ENCODE data around the gene AMPD2. TPM values are rescaled to one million over a fixed set of nuclear protein-coding genes. Genes with fewer than 3 reads are reported as not detected.

Gene AMPD2
- total and polyA plus RNA-seq, 4 experiments from 2014 or later, result 43.8 to 96.1 (median 71.6) TPM

DNA sequence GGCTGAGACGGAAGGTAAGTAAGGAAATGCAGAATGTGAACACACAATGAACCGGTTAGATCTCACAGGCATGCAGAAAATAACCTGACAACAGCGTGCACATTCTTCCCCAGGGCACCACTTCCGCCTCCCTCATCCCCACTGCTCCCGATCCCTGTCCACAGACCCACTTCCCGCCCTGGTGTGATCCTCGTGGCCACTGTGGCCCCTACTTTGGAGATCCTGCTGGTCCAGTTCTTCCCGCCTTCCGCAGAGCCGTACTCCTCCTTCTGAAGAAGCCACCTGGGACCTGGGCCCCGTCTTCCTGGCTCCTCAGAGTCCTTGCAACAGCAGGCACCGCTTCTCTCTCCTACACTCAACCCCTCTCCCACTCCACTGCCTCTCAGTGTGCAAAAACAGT, 34.9 kb downstream of the AMPD2 start:
- Mint-ChIP-seq H3K4me3 (peak overlapping the region in 5 of 8 donors; percentile 19 to 98 (median 32)), H3K36me3 (peaks cover 0 to 7% of the 10 kb centered on the region in 2 donors), H3K9me3 (no peaks in the 10 kb centered on the region), H3K27me3 (peaks cover 1 to 7% of the 10 kb centered on the region in 2 donors), H3K4me1 (peaks cover 7 to 25% (median 15%) of the 10 kb centered on the region in 4 donors), H3K27ac (no peak overlapping the region)
- no peaks in the 10 kb centered on the region for H3K9me3 ChIP-seq (ENCODE audit: control insufficient read depth in 1 of 2, low read length in 2 of 2)
- no peak overlapping the region for H3K27ac ChIP-seq (ENCODE audit: low read depth, low read length)
- POLR2A ChIA-PET (ENCODE audit: partially characterized antibody), result interaction anchor here (1.8 to 1.9 kb wide), 3 partner anchors 14 to 106 kb away, joined by 3 to 10 read pairs (median 7); partner anchors contain the start of genes AMPD2, GNAI3 and GNAT2
- CTCF ChIA-PET (ENCODE audit: partially characterized antibody), result interaction anchor here (1.6 to 2.4 kb wide), 4 partner anchors 9 to 330 kb away, joined by 4 to 18 read pairs (median 13); partner anchors contain the start of gene AHCYL1
- H3K36me3 ChIP-seq (ENCODE audit: insufficient read depth, low read length), result no peaks in the 10 kb centered on the region
- DNase-seq, result no peak
- H3K27me3 ChIP-seq (ENCODE audit: insufficient read depth, low read length), result peaks cover 7% of the 10 kb centered on the region
- no peak overlapping the region for H3K4me3 ChIP-seq (ENCODE audit: low read length in 2 of 2)
- peaks cover 12% of the 10 kb centered on the region for H3K4me1 ChIP-seq (ENCODE audit: insufficient read depth, low read length)
- intact Hi-C loops (cut with micrococcal nuclease), result no loop called here

DNA sequence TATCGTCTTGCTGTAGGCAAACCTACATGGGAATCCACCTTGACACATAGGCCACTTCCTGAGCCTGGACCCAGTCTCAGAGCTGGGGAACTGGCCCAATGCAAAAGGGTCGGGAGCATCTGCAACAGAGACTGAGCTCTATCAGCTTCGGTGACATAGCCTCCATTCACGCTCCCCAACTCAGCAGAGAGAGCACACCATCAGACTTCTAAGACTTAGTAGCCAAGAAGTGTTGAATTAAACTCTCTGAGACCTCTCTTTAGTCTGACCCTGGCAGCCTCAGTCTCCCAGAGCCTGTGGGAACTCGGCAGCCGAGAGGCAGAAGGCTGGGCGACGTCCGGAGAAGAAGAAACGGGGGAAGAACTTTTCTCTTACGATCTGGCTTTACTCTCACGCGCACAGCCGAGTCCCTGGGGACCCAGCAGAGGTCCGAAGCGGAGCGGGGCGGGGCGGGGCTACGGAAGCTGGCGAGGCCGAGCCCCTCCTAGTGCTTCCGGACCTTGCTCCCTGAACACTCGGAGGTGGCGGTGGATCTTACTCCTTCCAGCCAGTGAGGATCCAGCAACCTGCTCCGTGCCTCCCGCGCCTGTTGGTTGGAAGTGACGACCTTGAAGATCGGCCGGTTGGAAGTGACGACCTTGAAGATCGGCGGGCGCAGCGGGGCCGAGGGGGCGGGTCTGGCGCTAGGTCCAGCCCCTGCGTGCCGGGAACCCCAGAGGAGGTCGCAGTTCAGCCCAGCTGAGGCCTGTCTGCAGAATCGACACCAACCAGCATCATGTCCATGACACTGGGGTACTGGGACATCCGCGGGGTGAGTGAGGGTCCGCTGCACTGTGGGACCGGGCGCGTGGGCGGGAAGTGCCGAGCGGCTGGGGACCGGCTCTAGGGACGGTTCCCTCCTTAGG, 36.2 kb downstream of the AMPD2 start, which contains the start of gene GSTM4:
GSTM4 (plus strand) TSS at position 485 of the 905 bp plus-strand sequence; CDS start at position 776, 291 bp downstream.
- H3K36me3 ChIP-seq (ENCODE audit: insufficient read depth, low read length), result no peaks in the 10 kb centered on the region
- H3K4me3 Mint-ChIP-seq, result peak within 1 kb of the TSS; percentile 89 to 98 (median 94)
- peak within 1 kb of the TSS; percentile 72 to 95 (median 89) for H3K27ac Mint-ChIP-seq
- H3K4me3 ChIP-seq (ENCODE audit: low read length in 2 of 2), result peak within 1 kb of the TSS; percentile 49 to 70
- peaks cover 0 to 9% of the 10 kb centered on the region in 2 donors for H3K36me3 Mint-ChIP-seq
- H3K4me1 ChIP-seq (ENCODE audit: insufficient read depth, low read length), result peaks cover 12% of the 10 kb centered on the region
- no peaks in the 10 kb centered on the region for H3K9me3 Mint-ChIP-seq
- intact Hi-C loops (cut with micrococcal nuclease), result loop anchor here (5.0 kb wide), 1 partner anchor 326 kb away; the partner anchor contains the start of gene AHCYL1
- peaks cover 1 to 7% of the 10 kb centered on the region in 2 donors for H3K27me3 Mint-ChIP-seq
- CTCF ChIA-PET (ENCODE audit: partially characterized antibody), result interaction anchor here (0.9 to 2.4 kb wide), 9 partner anchors 10 to 374 kb away, joined by 3 to 18 read pairs (median 7); partner anchors contain the start of gene AHCYL1
- no peaks in the 10 kb centered on the region for H3K9me3 ChIP-seq (ENCODE audit: control insufficient read depth in 1 of 2, low read length in 2 of 2)
- peak; percentile 19 to 60 (median 42) for DNase-seq
- peaks cover 7 to 25% (median 15%) of the 10 kb centered on the region in 4 donors for H3K4me1 Mint-ChIP-seq
- peaks cover 4% of the 10 kb centered on the region for H3K27me3 ChIP-seq (ENCODE audit: insufficient read depth, low read length)
- peak within 1 kb of the TSS; percentile 52 for H3K27ac ChIP-seq (ENCODE audit: low read depth, low read length)
- POLR2A ChIA-PET (ENCODE audit: partially characterized antibody), result interaction anchor here (0.9 to 1.9 kb wide), 5 partner anchors 16 to 329 kb away, joined by 3 to 10 read pairs (median 4); partner anchors contain the start of genes AHCYL1, AMPD2, GNAI3 and GNAT2

DNA sequence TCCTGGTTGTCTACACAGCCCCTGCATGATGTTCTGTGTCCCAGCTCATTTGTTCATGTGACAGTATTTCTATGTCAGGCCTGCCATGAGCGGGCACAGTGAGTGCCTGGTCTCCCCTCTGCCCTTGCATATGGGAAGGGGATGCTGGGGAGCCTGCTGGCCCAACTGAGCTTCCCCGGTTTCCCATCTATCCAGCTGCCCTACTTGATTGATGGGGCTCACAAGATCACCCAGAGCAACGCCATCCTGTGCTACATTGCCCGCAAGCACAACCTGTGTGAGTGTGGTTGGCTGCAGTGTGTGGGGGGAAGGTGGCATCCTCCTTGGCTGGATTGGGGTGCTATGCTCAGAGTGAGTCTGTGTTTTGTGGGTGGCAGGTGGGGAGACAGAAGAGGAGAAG, 37.8 kb downstream of the AMPD2 start:
- Histone ChIP-seq H3K36me3 (ENCODE audit: insufficient read depth, low read length) (no peaks in the 10 kb centered on the region), H3K4me3 (ENCODE audit: low read length in 2 of 2) (no peak overlapping the region), H3K27ac (ENCODE audit: low read depth, low read length) (no peak overlapping the region), H3K27me3 (ENCODE audit: insufficient read depth, low read length) (no peaks in the 10 kb centered on the region), H3K9me3 (ENCODE audit: control insufficient read depth in 1 of 2, low read length in 2 of 2) (no peaks in the 10 kb centered on the region), H3K4me1 (ENCODE audit: insufficient read depth, low read length) (peaks cover 12% of the 10 kb centered on the region)
- H3K9me3 Mint-ChIP-seq, result no peaks in the 10 kb centered on the region
- ChIA-PET POLR2A (ENCODE audit: partially characterized antibody) (no interaction called here), CTCF (ENCODE audit: partially characterized antibody) (interaction anchor here (0.8 to 1.6 kb wide), 3 partner anchors 117 to 327 kb away, joined by 3 to 4 read pairs (median 3); partner anchors contain the start of gene AHCYL1)
- peaks cover 1 to 5% of the 10 kb centered on the region in 2 donors for H3K27me3 Mint-ChIP-seq
- peak overlapping the region in 7 of 8 donors; percentile 10 to 93 (median 57) for H3K4me3 Mint-ChIP-seq
- H3K4me1 Mint-ChIP-seq, result peaks cover 7 to 25% (median 15%) of the 10 kb centered on the region in 4 donors
- peak overlapping the region in 1 of 7 donors; percentile 48 for H3K27ac Mint-ChIP-seq
- DNase-seq, result no peak
- intact Hi-C loops (cut with micrococcal nuclease), result loop anchor here (5.0 kb wide), 1 partner anchor 325 kb away; the partner anchor contains the start of gene AHCYL1
- H3K36me3 Mint-ChIP-seq, result peaks cover 0 to 12% of the 10 kb centered on the region in 2 donors

DNA sequence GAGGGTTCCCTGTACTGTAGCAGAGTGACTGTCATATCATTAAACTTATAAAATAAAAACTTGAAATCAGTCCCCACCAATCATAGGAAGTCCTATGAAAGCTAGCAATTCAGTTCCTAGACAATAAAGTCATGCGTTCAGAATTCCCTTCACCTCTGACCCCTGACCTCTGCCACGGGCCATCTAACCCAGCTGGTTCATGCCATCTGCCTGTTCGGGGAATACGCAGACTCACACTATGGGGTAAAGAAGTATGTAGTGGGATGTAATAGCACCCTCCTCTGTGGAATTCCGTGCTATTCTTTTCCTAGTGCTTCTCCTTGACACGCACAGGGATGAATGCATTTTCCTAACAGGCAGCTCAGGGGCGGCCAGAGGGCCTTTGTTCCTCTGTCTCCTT, 38.3 kb downstream of the AMPD2 start:
- Histone ChIP-seq H3K27me3 (ENCODE audit: insufficient read depth, low read length) (no peaks in the 10 kb centered on the region), H3K4me1 (ENCODE audit: insufficient read depth, low read length) (peaks cover 12% of the 10 kb centered on the region), H3K36me3 (ENCODE audit: insufficient read depth, low read length) (no peaks in the 10 kb centered on the region), H3K27ac (ENCODE audit: low read depth, low read length) (no peak overlapping the region), H3K9me3 (ENCODE audit: control insufficient read depth in 1 of 2, low read length in 2 of 2) (no peaks in the 10 kb centered on the region), H3K4me3 (ENCODE audit: low read length in 2 of 2) (no peak overlapping the region)
- intact Hi-C loops (cut with micrococcal nuclease), result loop anchor here (5.0 kb wide), 1 partner anchor 324 kb away; the partner anchor contains the start of gene AHCYL1
- peaks cover 0 to 12% of the 10 kb centered on the region in 2 donors for H3K36me3 Mint-ChIP-seq
- POLR2A ChIA-PET (ENCODE audit: partially characterized antibody), result interaction anchor here (0.8 to 1.4 kb wide), 2 partner anchors 10 to 14 kb away, joined by 3 read pairs; partner anchors contain the start of gene GSTM2
- CTCF ChIA-PET (ENCODE audit: partially characterized antibody), result interaction anchor here (1.0 kb wide), 2 partner anchors 18 to 325 kb away, joined by 3 to 8 read pairs; no protein-coding TSS in a partner anchor
- peaks cover 7 to 25% (median 15%) of the 10 kb centered on the region in 4 donors for H3K4me1 Mint-ChIP-seq
- peaks cover 1 to 4% of the 10 kb centered on the region in 2 donors for H3K27me3 Mint-ChIP-seq
- no peak overlapping the region for H3K27ac Mint-ChIP-seq
- no peak for DNase-seq
- H3K4me3 Mint-ChIP-seq, result peak overlapping the region in 5 of 8 donors; percentile 44 to 66 (median 59)
- H3K9me3 Mint-ChIP-seq, result no peaks in the 10 kb centered on the region

DNA sequence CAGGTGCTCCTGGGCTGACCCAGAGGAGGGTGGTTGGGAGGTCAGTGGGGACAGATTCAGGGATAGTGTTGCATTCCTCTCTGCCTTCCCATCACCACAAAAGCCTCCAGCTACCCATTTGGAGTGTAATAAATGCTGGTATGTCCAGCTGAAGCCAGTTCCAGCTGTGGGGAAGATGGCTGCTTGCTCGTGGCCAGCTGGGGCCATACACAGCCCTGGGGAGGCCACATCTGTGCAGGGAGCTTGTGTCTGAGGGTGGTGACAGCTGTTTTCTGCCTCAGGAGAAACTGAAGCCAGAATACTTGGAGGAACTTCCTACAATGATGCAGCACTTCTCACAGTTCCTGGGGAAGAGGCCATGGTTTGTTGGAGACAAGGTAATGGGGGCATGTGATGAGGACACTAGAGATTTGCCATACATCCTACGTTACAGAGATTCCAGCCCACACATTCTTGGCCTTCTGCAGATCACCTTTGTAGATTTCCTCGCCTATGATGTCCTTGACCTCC, 39.0 kb downstream of the AMPD2 start:
- no peaks in the 10 kb centered on the region for H3K36me3 ChIP-seq (ENCODE audit: insufficient read depth, low read length)
- no peak for DNase-seq
- Mint-ChIP-seq H3K36me3 (peaks cover 0 to 12% of the 10 kb centered on the region in 2 donors), H3K9me3 (no peaks in the 10 kb centered on the region), H3K4me1 (peaks cover 7 to 25% (median 15%) of the 10 kb centered on the region in 4 donors), H3K27me3 (peaks cover 0 to 3% of the 10 kb centered on the region in 2 donors), H3K27ac (peak overlapping the region in 1 of 7 donors; percentile 29), H3K4me3 (peak overlapping the region in 1 of 8 donors; percentile 30)
- POLR2A ChIA-PET (ENCODE audit: partially characterized antibody), result interaction anchor here (0.8 to 1.4 kb wide), 2 partner anchors 10 to 15 kb away, joined by 3 read pairs; partner anchors contain the start of gene GSTM2
- H3K27me3 ChIP-seq (ENCODE audit: insufficient read depth, low read length), result no peaks in the 10 kb centered on the region
- peaks cover 12% of the 10 kb centered on the region for H3K4me1 ChIP-seq (ENCODE audit: insufficient read depth, low read length)
- intact Hi-C loops (cut with micrococcal nuclease), result loop anchor here (5.0 kb wide), 1 partner anchor 324 kb away; the partner anchor contains the start of gene AHCYL1
- no peak overlapping the region for H3K4me3 ChIP-seq (ENCODE audit: low read length in 2 of 2)
- no peaks in the 10 kb centered on the region for H3K9me3 ChIP-seq (ENCODE audit: control insufficient read depth in 1 of 2, low read length in 2 of 2)
- H3K27ac ChIP-seq (ENCODE audit: low read depth, low read length), result no peak overlapping the region
- CTCF ChIA-PET (ENCODE audit: partially characterized antibody), result interaction anchor here (1.0 kb wide), 1 partner anchor 18 kb away, joined by 8 read pairs; no protein-coding TSS in a partner anchor

DNA sequence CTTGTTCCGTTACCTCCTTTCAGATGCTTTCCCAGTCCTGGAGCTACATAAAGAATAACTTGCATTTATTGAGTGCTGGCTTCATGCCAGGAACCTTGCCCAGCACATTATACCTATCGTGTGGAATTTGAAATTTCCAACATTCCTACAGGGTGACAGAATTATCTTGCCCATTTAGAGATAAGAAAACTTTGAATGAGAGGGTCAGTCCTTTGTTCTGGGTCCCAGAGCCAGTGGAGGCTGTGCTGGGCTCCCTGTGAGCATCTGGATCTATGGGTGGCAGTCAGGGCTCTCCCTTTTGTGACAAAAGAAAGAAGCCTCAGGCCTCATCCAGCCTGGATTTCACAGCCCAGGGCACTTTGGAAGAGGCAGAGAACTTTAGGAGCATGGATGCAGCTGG, 39.5 kb downstream of the AMPD2 start:
- DNase-seq, result no peak
- Histone ChIP-seq H3K27me3 (ENCODE audit: insufficient read depth, low read length) (no peaks in the 10 kb centered on the region), H3K27ac (ENCODE audit: low read depth, low read length) (no peak overlapping the region), H3K4me3 (ENCODE audit: low read length in 2 of 2) (no peak overlapping the region), H3K9me3 (ENCODE audit: control insufficient read depth in 1 of 2, low read length in 2 of 2) (no peaks in the 10 kb centered on the region), H3K36me3 (ENCODE audit: insufficient read depth, low read length) (no peaks in the 10 kb centered on the region), H3K4me1 (ENCODE audit: insufficient read depth, low read length) (peaks cover 12% of the 10 kb centered on the region)
- intact Hi-C loops (cut with micrococcal nuclease), result loop anchor here (5.0 kb wide), 1 partner anchor 323 kb away; the partner anchor contains the start of gene AHCYL1
- ChIA-PET CTCF (ENCODE audit: partially characterized antibody) (no interaction called here), POLR2A (ENCODE audit: partially characterized antibody) (interaction anchor here (1.4 kb wide), 1 partner anchor 15 kb away, joined by 3 read pairs; no protein-coding TSS in a partner anchor)
- Mint-ChIP-seq H3K27me3 (peaks cover 0 to 2% of the 10 kb centered on the region in 2 donors), H3K9me3 (no peaks in the 10 kb centered on the region), H3K4me3 (no peak overlapping the region), H3K4me1 (peaks cover 7 to 25% (median 15%) of the 10 kb centered on the region in 4 donors), H3K27ac (peak overlapping the region in 2 of 7 donors; percentile 26 to 36), H3K36me3 (peaks cover 0 to 12% of the 10 kb centered on the region in 2 donors)
